Uterus (tissue), 2 donors: ENCODE results near the gene CNPY1.

ENCODE experiments used
- CTCF ChIP-seq, 4 experiments: fragments of 200-600 bp in 2 of 4; fragments of 450-650 bp in 2 of 4; sonication (generic) in 2 of 4; IDR thresholded peaks; one replicate each; pipeline ENCODE4 v1.5.1; 2016 to 2019; ENCODE audit warnings: antibody characterized with exemption in 4 of 4, mild to moderate bottlenecking in 2 of 4, moderate library complexity in 1 of 4
- POLR2A ChIP-seq, 2 donors: fragments of 450-650 bp; IDR thresholded peaks; one replicate each; pipeline ENCODE4 v1.6.1; 2016; ENCODE audit warnings: antibody characterized with exemption in 2 of 2, mild to moderate bottlenecking in 1 of 2, moderate library complexity in 1 of 2

DNA sequence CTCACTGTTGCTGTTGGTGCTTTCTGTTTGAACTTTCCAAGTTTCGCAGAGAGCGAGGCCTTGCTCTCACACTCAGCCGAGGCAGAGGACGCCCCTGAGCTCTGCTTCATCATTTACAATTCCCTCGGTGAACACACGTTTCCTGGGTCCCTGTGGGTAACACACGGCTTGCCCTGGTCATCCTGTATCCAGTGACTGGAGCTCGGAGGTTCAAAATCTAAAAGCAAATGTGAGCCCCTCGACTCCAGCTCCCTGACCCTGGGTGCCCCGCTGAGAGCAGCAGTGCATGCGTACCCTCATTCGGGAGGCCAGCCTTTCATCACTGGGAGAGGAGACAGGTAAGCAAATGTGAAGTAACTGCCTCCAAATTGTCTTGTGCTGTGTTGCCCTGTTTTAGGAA, 5.8 kb downstream of the CNPY1 start:
- TF ChIP-seq CTCF (IDR thresholded peaks at IDR 0.05) (no peak), POLR2A (IDR thresholded peaks at IDR 0.05) (no peak)
